ENCODE data around the gene NKRF.

- TF ChIP-seq CTCF (IDR thresholded peaks at IDR 0.05), result no peak
- TF ChIP-seq POLR2A (IDR thresholded peaks at IDR 0.05), result no peak
Measured at GRCh38 chrX:119646515-119646914, 40.3 kb upstream of the NKRF start.
